ENCODE measurements around the gene PTPRH.

The PTPRH gene

GRCh38 chr19:55232986-55233385 is 23.7 kb upstream of the PTPRH start:
- TF ChIP-seq CTCF (IDR thresholded peaks at IDR 0.05), result no peak
- H3K27me3 ChIP-seq, result no peaks in the 10 kb centered on the region
- no peak overlapping the region for H3K27ac ChIP-seq
- no peaks in the 10 kb centered on the region for H3K9me3 ChIP-seq
- H3K36me3 ChIP-seq, result peaks cover 97% of the 10 kb centered on the region
- no peak overlapping the region for H3K4me3 ChIP-seq (ENCODE audit: low read depth in 1 of 2, low read length in 1 of 2)
- H3K4me1 ChIP-seq (ENCODE audit: control insufficient read depth in 1 of 2, insufficient read depth in 1 of 2, low read depth in 1 of 2, low read length in 1 of 2), result no peaks in the 10 kb centered on the region

- no peak for TF ChIP-seq CTCF (IDR thresholded peaks at IDR 0.05)
- no peak overlapping the region for H3K4me3 ChIP-seq (ENCODE audit: low read depth in 1 of 2, low read length in 1 of 2)
- no peaks in the 10 kb centered on the region for H3K9me3 ChIP-seq
- H3K36me3 ChIP-seq, result peaks cover 97% of the 10 kb centered on the region
- H3K4me1 ChIP-seq (ENCODE audit: control insufficient read depth in 1 of 2, insufficient read depth in 1 of 2, low read depth in 1 of 2, low read length in 1 of 2), result no peaks in the 10 kb centered on the region
- H3K27ac ChIP-seq, result no peak overlapping the region
- no peaks in the 10 kb centered on the region for H3K27me3 ChIP-seq
Measured at GRCh38 chr19:55232286-55232602, 22.9 kb upstream of the PTPRH start.

GRCh38 chr19:55231391-55232285 is 22.3 kb upstream of the PTPRH start:
- no peaks in the 10 kb centered on the region for H3K9me3 ChIP-seq
- H3K27ac ChIP-seq, result no peak overlapping the region
- no peak for TF ChIP-seq CTCF (IDR thresholded peaks at IDR 0.05)
- H3K4me3 ChIP-seq (ENCODE audit: low read depth in 1 of 2, low read length in 1 of 2), result no peak overlapping the region
- no peaks in the 10 kb centered on the region for H3K4me1 ChIP-seq (ENCODE audit: control insufficient read depth in 1 of 2, insufficient read depth in 1 of 2, low read depth in 1 of 2, low read length in 1 of 2)
- H3K27me3 ChIP-seq, result no peaks in the 10 kb centered on the region
- H3K36me3 ChIP-seq, result peaks cover 97% of the 10 kb centered on the region

- H3K4me1 ChIP-seq (ENCODE audit: control insufficient read depth in 1 of 2, insufficient read depth in 1 of 2, low read depth in 1 of 2, low read length in 1 of 2), result peaks cover 0 to under 1% of the 10 kb centered on the region in 2 experiments
- H3K27ac ChIP-seq, result no peak overlapping the region
- H3K9me3 ChIP-seq, result no peaks in the 10 kb centered on the region
- peaks cover 97% of the 10 kb centered on the region for H3K36me3 ChIP-seq
- no peak for TF ChIP-seq CTCF (IDR thresholded peaks at IDR 0.05)
- no peaks in the 10 kb centered on the region for H3K27me3 ChIP-seq
- no peak overlapping the region for H3K4me3 ChIP-seq (ENCODE audit: low read depth in 1 of 2, low read length in 1 of 2)
Measured at GRCh38 chr19:55230780-55231179, 21.5 kb upstream of the PTPRH start.

GRCh38 chr19:55230329-55230728 is 21.0 kb upstream of the PTPRH start:
- Histone ChIP-seq H3K27ac (no peak overlapping the region), H3K36me3 (peaks cover 100% of the 10 kb centered on the region), H3K27me3 (no peaks in the 10 kb centered on the region), H3K4me1 (ENCODE audit: control insufficient read depth in 1 of 2, insufficient read depth in 1 of 2, low read depth in 1 of 2, low read length in 1 of 2) (peaks cover 0 to 5% of the 10 kb centered on the region in 2 experiments), H3K4me3 (ENCODE audit: low read depth in 1 of 2, low read length in 1 of 2) (no peak overlapping the region), H3K9me3 (no peaks in the 10 kb centered on the region)
- TF ChIP-seq CTCF (IDR thresholded peaks at IDR 0.05), result no peak
